Osteoblast (primary cell): ENCODE results near the gene NECTIN2. TPM values are rescaled to one million over a fixed set of nuclear protein-coding genes. Genes with fewer than 3 reads are reported as not detected.

Experiments
- DNase-seq: peaks from one replicate; pipeline ENCODE4 v3.0.0; 2011; ENCODE audit warnings: low spot score, mixed read lengths; ENCODE audit not compliant: insufficient read length; ENCODE audit errors: missing footprints
- H2AFZ ChIP-seq: 2 replicates; pipeline ENCODE4 v1.6.0; 2011; ENCODE audit warnings: mild to moderate bottlenecking, low read length
- H3K27ac ChIP-seq: 2 replicates; pipeline ENCODE4 v1.5.1; 2011; ENCODE audit warnings: mild to moderate bottlenecking, low read depth, low read length, moderate library complexity
- H3K27me3 ChIP-seq: 2 replicates; pipeline ENCODE4 v1.6.0; 2012; ENCODE audit warnings: mild to moderate bottlenecking, control low read depth, inconsistent platforms, low read length, moderate library complexity; ENCODE audit not compliant: insufficient read depth
- H3K36me3 ChIP-seq: 2 replicates; pipeline ENCODE4 v1.5.1; 2011; ENCODE audit warnings: mild to moderate bottlenecking, low read length, control low read depth, moderate library complexity; ENCODE audit not compliant: insufficient read depth
- H3K4me1 ChIP-seq: 2 replicates; pipeline ENCODE4 v1.5.1; 2011; ENCODE audit warnings: mild to moderate bottlenecking, low read length, control low read depth, moderate library complexity; ENCODE audit not compliant: insufficient read depth
- H3K4me2 ChIP-seq: 2 replicates; pipeline ENCODE4 v1.6.0; 2011; ENCODE audit warnings: mild to moderate bottlenecking, low read length; ENCODE audit not compliant: insufficient read depth
- H3K4me3 ChIP-seq: fragments of 200-600 bp; sonication (generic); 3 replicates; pipeline ENCODE4 v1.5.1; 2012; ENCODE audit warnings: mild to moderate bottlenecking, low read length, inconsistent platforms; ENCODE audit not compliant: insufficient read depth
- H3K79me2 ChIP-seq: 2 replicates; pipeline ENCODE4 v1.6.0; 2012; ENCODE audit warnings: mild to moderate bottlenecking, low read length, control low read depth, inconsistent platforms; ENCODE audit not compliant: insufficient read depth
- H3K9me3 ChIP-seq: 2 replicates; pipeline ENCODE4 v1.5.1; 2011; ENCODE audit warnings: low read depth, low read length, control low read depth
- H4K20me1 ChIP-seq: 2 replicates; pipeline ENCODE4 v1.6.0; 2012; ENCODE audit warnings: mild to moderate bottlenecking, low read length, control low read depth; ENCODE audit not compliant: insufficient read depth
- CTCF ChIP-seq: IDR thresholded peaks from 2 replicates; pipeline ENCODE4 v1.5.1; 2011; ENCODE audit warnings: mild to moderate bottlenecking, low read depth, low read length, moderate library complexity; ENCODE audit errors: extremely low read depth
- total RNA-seq: library from RNA; depleted of rRNA; stranded (reverse); fragments of >200 nt; gene quantifications from 2 replicates; pipeline ENCODE4 v1.2.3, GENCODE V29; 2012

The NECTIN2 gene
- total RNA-seq, 1 donor = 46.0 TPM

- H3K9me3 ChIP-seq = no peaks in the 10 kb centered on the region
- no peak for TF ChIP-seq CTCF
- no peak overlapping the region for H3K4me3 ChIP-seq
- H4K20me1 ChIP-seq = peaks cover 9% of the 10 kb centered on the region
- peaks cover 70% of the 10 kb centered on the region for H3K36me3 ChIP-seq
- no peaks in the 10 kb centered on the region for H3K27me3 ChIP-seq
- no peak overlapping the region for H3K27ac ChIP-seq
- H3K4me1 ChIP-seq = peaks cover 2% of the 10 kb centered on the region
- peaks cover 28% of the 10 kb centered on the region for H3K79me2 ChIP-seq
- H3K4me2 ChIP-seq = no peak overlapping the region
- DNase-seq = peak; percentile 74
- no peak overlapping the region for H2AFZ ChIP-seq
Observed at GRCh38 chr19:44897835-44898234, 51.7 kb downstream of the NECTIN2 start.

GRCh38 chr19:44900328-44901244 is 54.5 kb downstream of the NECTIN2 start:
- H3K36me3 ChIP-seq = peaks cover 47% of the 10 kb centered on the region
- H3K27ac ChIP-seq = no peak overlapping the region
- TF ChIP-seq CTCF = no peak
- no peak overlapping the region for H3K4me2 ChIP-seq
- peaks cover 4% of the 10 kb centered on the region for H3K4me1 ChIP-seq
- no peak overlapping the region for H3K4me3 ChIP-seq
- H3K9me3 ChIP-seq = no peaks in the 10 kb centered on the region
- DNase-seq = peak; percentile 15
- no peak overlapping the region for H2AFZ ChIP-seq
- H3K79me2 ChIP-seq = peaks cover 16% of the 10 kb centered on the region
- H3K27me3 ChIP-seq = peaks cover 5% of the 10 kb centered on the region
- H4K20me1 ChIP-seq = peaks cover 5% of the 10 kb centered on the region

- no peaks in the 10 kb centered on the region for H3K79me2 ChIP-seq
- H3K27ac ChIP-seq = no peak overlapping the region
- DNase-seq = no peak
- peaks cover 14% of the 10 kb centered on the region for H3K27me3 ChIP-seq
- H4K20me1 ChIP-seq = peaks cover 5% of the 10 kb centered on the region
- H3K36me3 ChIP-seq = peaks cover 25% of the 10 kb centered on the region
- no peak overlapping the region for H3K4me3 ChIP-seq
- H3K9me3 ChIP-seq = no peaks in the 10 kb centered on the region
- peaks cover 4% of the 10 kb centered on the region for H3K4me1 ChIP-seq
- H2AFZ ChIP-seq = no peak overlapping the region
- H3K4me2 ChIP-seq = no peak overlapping the region
- no peak for TF ChIP-seq CTCF
Observed at GRCh38 chr19:44903216-44903601, 57.1 kb downstream of the NECTIN2 start.

GRCh38 chr19:44903602-44904425 is 57.7 kb downstream of the NECTIN2 start:
- TF ChIP-seq CTCF = peak; percentile 92
- peaks cover 25% of the 10 kb centered on the region for H3K36me3 ChIP-seq
- no peak overlapping the region for H3K4me3 ChIP-seq
- H3K27me3 ChIP-seq = peaks cover 14% of the 10 kb centered on the region
- no peaks in the 10 kb centered on the region for H3K79me2 ChIP-seq
- H3K4me2 ChIP-seq = peak overlapping the region; percentile 39
- no peak overlapping the region for H3K27ac ChIP-seq
- H2AFZ ChIP-seq = peak overlapping the region; percentile 15
- peaks cover 5% of the 10 kb centered on the region for H4K20me1 ChIP-seq
- no peaks in the 10 kb centered on the region for H3K9me3 ChIP-seq
- peak; percentile 96 for DNase-seq
- H3K4me1 ChIP-seq = peaks cover 4% of the 10 kb centered on the region
